Activated gamma-delta T cell treated with anti-CD3 and anti-CD28 coated beads, Interleukin-2, amount 50 U/mL, for 16 hours (primary cell): ENCODE data around the gene RRP1B.

Experiments
- DNase-seq: peaks from one replicate; pipeline ENCODE4 v3.0.0-alpha.2; 2020; ENCODE audit warnings: low read depth

RRP1B gene

DNA sequence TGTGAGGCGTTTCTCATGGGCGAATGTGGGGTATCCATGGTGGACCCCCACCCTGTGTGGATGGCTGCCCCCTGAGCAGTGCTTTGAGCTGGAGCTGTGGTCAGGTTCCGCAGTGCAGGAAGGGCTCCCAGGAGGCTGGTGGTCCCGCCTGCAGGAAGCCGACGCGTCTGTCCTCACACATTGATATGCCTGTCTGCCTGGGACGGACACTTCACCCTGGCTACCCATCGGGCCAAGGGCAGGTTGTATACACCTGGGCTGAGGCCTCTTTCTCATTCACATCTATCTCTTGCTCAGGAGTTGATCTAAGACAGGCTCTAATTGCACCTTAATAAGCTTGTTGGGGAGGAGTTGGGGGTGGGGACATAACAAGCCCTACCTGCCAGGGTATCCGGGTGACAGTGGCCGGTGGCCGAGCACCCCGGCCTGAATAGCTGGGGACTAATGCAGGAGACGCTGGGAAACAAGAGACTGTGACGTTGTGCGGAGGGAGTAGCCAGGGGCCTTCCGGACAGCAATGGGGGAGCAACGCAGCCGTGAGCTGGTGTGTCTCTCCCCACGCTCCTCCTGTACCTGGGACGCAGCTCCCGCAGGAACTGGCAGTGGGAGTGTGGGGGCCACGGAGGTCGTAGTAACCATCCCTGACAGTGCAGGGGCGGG, 81.3 kb downstream of the RRP1B start:
- no peak for DNase-seq

DNA sequence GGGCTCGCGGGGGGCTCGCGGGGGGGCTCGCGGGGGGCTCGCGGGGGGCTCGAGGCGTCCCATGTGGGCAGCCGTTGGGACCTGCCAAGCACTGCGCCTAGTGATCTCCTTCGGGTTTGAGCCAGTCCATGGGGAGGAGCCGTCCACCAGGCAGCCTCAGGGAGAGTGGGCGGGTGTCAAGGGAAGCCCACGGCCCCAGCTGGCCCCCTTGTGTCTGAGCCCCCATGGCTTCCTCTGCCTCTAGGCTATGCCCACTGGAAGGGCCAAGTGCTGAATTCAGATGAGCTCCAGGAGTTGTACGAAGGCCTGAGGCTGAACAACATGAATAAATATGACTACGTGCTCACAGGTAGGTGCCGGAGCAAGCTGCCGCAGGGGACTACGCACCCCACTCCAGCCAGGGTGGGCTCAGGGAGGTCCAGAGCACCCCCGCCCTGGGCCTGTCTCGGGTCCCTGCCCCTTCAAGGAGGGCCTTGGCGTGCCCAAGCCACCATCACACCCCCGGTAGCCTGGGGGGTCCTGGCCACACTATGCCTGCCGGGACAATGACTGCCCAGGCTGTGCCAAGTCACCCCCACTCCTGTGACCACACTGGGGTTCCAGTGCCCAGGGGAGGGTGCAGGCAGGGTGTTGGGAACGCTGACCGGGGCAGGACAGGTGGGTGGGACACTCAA, 82.2 kb downstream of the RRP1B start:
- DNase-seq, result no peak

DNA sequence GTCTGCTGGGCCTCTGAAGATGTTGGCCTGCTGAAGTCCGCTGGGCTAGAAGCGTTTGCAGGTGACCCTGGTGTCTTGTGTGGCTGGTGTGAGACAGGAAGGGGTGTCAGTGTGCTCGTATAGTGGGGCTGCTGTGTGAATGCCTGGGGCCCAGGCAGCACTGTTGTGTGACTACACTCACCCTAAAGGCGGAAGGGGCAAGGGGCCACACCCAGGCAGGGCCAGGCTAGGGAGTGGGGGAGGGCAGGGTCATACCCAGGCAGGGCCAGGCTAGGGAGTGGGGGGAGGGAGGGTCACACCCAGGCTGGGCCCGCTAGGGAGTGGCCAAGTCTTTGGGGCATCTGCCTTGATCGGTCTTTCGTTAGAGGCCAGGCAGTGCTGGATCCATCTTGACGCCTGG, 84.6 kb downstream of the RRP1B start:
- no peak for DNase-seq

DNA sequence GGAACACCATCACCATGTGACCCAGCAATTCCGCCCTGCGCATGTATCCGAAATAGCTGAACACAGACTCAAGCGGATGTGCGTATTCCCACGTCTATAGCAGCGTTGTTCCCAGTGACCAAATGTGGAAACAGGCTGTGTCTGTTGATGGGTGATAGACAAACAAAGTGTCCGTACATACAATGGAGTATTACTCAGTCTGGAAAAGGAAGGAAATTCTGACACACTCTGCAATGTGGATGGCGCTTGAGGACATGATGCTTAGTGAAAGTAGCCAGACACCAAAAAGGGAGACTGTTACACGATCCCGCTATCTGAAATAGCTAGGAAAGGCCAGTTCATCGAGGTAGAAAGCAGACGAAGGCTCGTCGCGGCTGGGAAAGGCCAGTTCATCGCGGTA, 85.4 kb downstream of the RRP1B start:
- no peak for DNase-seq
